Heart left ventricle (tissue), 13 donors: ENCODE data around the gene AAGAB.

ENCODE experiments used
- POLR2A ChIP-seq, 2 donors: fragments of 450-650 bp; IDR thresholded peaks; one replicate each; pipeline ENCODE4 v1.6.1; 2017; ENCODE audit warnings: antibody characterized with exemption in 2 of 2, mild to moderate bottlenecking in 2 of 2, moderate library complexity in 2 of 2
- TF ChIP-seq, protein P1 (sequence below), 12 donors: fragments of 200-600 bp; sonication (generic) in 4 of 12; IDR thresholded peaks; one replicate each; pipeline versions ENCODE4 v1.5.0 to v1.8.0; 2018 to 2022; ENCODE audit warnings: antibody characterized with exemption in 12 of 12, mild to moderate bottlenecking in 5 of 12
- donor health status: ischemic (EF 13 %, LVEDD 7.1; RV severe dilation, severe dysfunction).
- donor health status: DM: no; HTN: yes; CAD: no.
- donor health status: DM: no; HTN: no; CAD: no.
- donor health status: ischemic (EF 25% LVEDD 6.9; RV normal size, moderate dysfunction).
- donor health status: ischemic (EF 25% LVEDD 5.7; RV mildly dilated, moderate dysfunction).
- donor health status: ischemic (EF 35%, LVEDD 5.7; RV mildly dilated, moderate dysfunction).
- donor health status: nonischemic (EF 11% LVEDD 7.7; RV severe dilation, severe dysfunction).
- donor health status: DM: yes; HTN: yes; CAD: no.
- donor health status: PGD.
- donor health status: ischemic (EF 29% LVEDD 5.4; RV normal size, mild dysfunction).
- donor health status: nonischemic (EF 23%, LVEDD 6.1; RV moderate dilation, normal function).

DNA sequence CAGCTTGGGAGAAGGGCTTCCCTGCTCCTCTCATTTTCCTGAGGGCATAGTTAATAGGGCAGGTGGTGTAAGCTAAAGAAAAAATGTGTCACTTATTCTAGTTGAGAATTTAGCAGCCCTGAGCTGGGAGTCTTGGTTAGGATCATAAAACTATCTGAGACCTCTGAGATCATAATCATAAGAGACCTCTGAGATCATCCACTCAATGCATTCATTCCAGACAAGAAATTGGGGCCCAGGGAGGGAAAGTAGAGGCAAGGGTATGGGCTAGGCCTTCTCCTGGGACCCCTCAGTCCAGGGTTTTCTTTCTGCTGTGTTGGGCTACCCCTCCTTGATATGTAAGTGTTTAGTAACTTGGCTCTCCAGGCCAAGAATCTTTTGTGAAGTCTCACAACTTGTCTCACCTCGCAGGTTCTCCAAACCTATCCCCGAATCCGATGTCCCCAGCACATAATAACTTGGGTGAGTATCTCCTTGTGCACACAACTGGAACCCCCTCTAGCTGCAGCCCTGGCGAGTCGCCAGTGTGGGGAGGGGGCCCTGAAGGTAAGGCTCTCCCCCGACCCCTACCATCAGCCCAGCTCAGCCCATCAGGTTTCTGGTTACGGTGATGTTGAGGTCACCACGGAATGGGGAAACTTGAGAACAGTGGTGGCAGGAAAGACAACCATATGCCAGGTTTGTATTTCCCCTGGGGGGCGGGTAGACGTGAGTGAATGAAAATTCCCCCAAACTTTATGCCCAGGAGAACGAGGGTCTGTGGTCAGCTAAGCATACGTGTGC lies 84.1 kb downstream of the AAGAB start:
- TF ChIP-seq, protein P1, sequence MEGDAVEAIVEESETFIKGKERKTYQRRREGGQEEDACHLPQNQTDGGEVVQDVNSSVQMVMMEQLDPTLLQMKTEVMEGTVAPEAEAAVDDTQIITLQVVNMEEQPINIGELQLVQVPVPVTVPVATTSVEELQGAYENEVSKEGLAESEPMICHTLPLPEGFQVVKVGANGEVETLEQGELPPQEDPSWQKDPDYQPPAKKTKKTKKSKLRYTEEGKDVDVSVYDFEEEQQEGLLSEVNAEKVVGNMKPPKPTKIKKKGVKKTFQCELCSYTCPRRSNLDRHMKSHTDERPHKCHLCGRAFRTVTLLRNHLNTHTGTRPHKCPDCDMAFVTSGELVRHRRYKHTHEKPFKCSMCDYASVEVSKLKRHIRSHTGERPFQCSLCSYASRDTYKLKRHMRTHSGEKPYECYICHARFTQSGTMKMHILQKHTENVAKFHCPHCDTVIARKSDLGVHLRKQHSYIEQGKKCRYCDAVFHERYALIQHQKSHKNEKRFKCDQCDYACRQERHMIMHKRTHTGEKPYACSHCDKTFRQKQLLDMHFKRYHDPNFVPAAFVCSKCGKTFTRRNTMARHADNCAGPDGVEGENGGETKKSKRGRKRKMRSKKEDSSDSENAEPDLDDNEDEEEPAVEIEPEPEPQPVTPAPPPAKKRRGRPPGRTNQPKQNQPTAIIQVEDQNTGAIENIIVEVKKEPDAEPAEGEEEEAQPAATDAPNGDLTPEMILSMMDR (IDR thresholded peaks at IDR 0.05), result no peak
- no peak for TF ChIP-seq POLR2A (IDR thresholded peaks at IDR 0.05)
